HepG2 (cell line): Measurements from ENCODE around the gene DUS3L.

Source experiments
- HNRNPLL ChIP-seq: fragments of 200-400 bp; formaldehyde crosslinking; IDR thresholded peaks from 2 replicates; pipeline ENCODE4 v1.6.1; 2017; ENCODE audit warnings: mild to moderate bottlenecking, low read depth, low read length; ENCODE audit not compliant: poor library complexity, severe bottlenecking
- RFX5 ChIP-seq: IDR thresholded peaks from 2 replicates; pipeline ENCODE4 v1.6.1; 2011; ENCODE audit warnings: low read depth, low read length, improper control_type of control experiment
- SNRNP70 ChIP-seq: fragments of 200-400 bp; formaldehyde crosslinking; IDR thresholded peaks from 2 replicates; pipeline ENCODE4 v1.6.1; 2017; ENCODE audit warnings: mild to moderate bottlenecking, low read depth, low read length, moderate library complexity
- ZNF543 ChIP-seq: sonication (generic); formaldehyde crosslinking; IDR thresholded peaks from 2 replicates; pipeline ENCODE4 v1.4.0; 2020; ENCODE audit warnings: mild to moderate bottlenecking, missing genetic modification reagents
- ZNF605 ChIP-seq: sonication (generic); formaldehyde crosslinking; IDR thresholded peaks from 2 replicates; pipeline ENCODE4 v1.8.0; 2022; ENCODE audit warnings: mild to moderate bottlenecking, missing genetic modification reagents
- TF ChIP-seq, protein P1 (sequence below): sonication (generic); formaldehyde crosslinking; IDR thresholded peaks from 2 replicates; pipeline ENCODE4 v1.5.0; 2020; ENCODE audit warnings: mild to moderate bottlenecking, missing genetic modification reagents, moderate library complexity
- TF ChIP-seq, protein P2 (sequence below): sonication (generic); formaldehyde crosslinking; IDR thresholded peaks from 2 replicates; pipeline ENCODE4 v1.4.0; 2020; ENCODE audit warnings: missing genetic modification reagents

DNA sequence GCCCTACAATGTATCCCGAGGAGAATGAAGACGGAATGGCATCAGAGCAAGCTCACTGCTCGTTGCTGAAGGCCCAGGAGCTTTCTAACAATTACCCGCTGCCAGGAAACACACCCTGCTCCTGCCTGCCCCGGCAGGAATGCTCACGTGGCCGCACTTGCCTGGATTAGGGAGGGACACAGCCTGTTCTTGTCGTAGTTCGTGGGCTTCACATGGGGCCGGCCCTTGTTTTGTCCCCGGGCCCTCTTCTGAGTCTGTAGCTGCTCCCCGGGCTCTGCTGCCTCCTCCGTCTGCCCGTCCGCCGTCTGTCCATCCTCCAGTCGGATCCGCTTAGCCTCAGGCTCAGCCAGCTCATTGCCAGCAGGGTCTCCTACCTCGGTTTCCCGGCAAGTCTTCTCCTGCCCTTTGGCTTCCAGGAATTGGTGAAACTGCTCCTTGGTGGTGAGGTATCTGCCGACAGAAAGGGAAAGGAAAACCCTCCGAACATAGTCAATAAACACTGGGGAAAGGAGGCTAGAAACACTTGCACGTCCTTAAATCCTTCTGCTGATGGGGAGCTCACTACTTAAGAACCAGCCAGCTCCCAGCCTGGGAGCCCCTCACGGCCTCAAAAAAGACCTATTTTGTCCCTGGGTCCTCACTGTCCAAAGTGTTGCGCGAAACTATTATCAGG is 941 bp downstream of the DUS3L start:
- TF ChIP-seq ZNF543 (no peak), RFX5 (no peak), HNRNPLL (no peak), ZNF605 (CRISPR knock-in tag) (no peak), SNRNP70 (no peak)
- TF ChIP-seq, protein P1, sequence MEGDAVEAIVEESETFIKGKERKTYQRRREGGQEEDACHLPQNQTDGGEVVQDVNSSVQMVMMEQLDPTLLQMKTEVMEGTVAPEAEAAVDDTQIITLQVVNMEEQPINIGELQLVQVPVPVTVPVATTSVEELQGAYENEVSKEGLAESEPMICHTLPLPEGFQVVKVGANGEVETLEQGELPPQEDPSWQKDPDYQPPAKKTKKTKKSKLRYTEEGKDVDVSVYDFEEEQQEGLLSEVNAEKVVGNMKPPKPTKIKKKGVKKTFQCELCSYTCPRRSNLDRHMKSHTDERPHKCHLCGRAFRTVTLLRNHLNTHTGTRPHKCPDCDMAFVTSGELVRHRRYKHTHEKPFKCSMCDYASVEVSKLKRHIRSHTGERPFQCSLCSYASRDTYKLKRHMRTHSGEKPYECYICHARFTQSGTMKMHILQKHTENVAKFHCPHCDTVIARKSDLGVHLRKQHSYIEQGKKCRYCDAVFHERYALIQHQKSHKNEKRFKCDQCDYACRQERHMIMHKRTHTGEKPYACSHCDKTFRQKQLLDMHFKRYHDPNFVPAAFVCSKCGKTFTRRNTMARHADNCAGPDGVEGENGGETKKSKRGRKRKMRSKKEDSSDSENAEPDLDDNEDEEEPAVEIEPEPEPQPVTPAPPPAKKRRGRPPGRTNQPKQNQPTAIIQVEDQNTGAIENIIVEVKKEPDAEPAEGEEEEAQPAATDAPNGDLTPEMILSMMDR (CRISPR knock-in tag): no peak
- TF ChIP-seq, protein P2, sequence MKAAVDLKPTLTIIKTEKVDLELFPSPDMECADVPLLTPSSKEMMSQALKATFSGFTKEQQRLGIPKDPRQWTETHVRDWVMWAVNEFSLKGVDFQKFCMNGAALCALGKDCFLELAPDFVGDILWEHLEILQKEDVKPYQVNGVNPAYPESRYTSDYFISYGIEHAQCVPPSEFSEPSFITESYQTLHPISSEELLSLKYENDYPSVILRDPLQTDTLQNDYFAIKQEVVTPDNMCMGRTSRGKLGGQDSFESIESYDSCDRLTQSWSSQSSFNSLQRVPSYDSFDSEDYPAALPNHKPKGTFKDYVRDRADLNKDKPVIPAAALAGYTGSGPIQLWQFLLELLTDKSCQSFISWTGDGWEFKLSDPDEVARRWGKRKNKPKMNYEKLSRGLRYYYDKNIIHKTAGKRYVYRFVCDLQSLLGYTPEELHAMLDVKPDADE (CRISPR knock-in tag): no peak
